ENCODE results near the gene PLD3. TPM values are rescaled to one million over a fixed set of nuclear protein-coding genes. Genes with fewer than 3 reads are reported as not detected.
"Not testable (repeated sequence)": the region's sequence is repeated elsewhere in the genome, so short reads cannot be mapped to it uniquely, and the experiment has no call there.

Gene PLD3
- total and polyA plus RNA-seq, 2 donors from 2014 or later: 175 to 207 TPM

GRCh38 chr19:40323705-40324104 is 24.8 kb upstream of the PLD3 start:
- peaks cover 3 to 37% (median 32%) of the 10 kb centered on the region in 3 donors for H3K36me3 ChIP-seq (ENCODE audit: control insufficient read depth in 2 of 3, insufficient read depth in 3 of 3, low read length in 3 of 3)
- DNase-seq: peak in 1 of 5 donors; percentile 46

DNA sequence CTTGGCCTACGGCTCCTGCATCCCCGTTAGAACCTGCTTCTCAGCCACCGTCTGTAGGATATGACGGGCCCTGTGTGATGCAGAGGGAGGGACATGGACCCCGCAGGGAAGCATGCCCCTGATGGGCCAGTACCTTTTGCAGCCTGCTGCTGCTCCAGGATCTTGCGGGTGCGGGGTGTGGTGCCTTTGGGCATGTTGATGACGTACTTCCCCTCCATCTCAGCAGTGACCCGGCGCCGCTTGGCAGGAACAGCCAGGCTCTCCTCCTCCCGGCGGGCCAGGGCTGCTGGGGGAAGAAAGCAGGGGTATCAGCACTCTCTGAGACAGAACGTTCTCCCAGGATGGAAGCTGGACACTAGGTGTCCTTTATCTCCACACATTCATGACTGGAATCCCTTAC is 22.3 kb upstream of the PLD3 start:
- Histone ChIP-seq H3K36me3 (ENCODE audit: control insufficient read depth in 2 of 3, insufficient read depth in 3 of 3, low read length in 3 of 3) (peaks cover 4 to 49% (median 41%) of the 10 kb centered on the region in 3 donors), H3K9ac (ENCODE audit: low read length in 3 of 3) (no peak overlapping the region), H3K27me3 (ENCODE audit: control insufficient read depth, insufficient read depth, low read length) (no peaks in the 10 kb centered on the region), H3K4me1 (ENCODE audit: control insufficient read depth in 2 of 3, insufficient read depth in 2 of 3, low read depth in 1 of 3, low read length in 3 of 3) (no peaks in the 10 kb centered on the region), H3K27ac (ENCODE audit: low read depth in 2 of 2, low read length in 2 of 2) (no peak overlapping the region), H3K9me3 (ENCODE audit: control insufficient read depth in 2 of 3, insufficient read depth in 1 of 3, low read length in 3 of 3) (no peaks in the 10 kb centered on the region), H3K4me3 (ENCODE audit: low read length in 3 of 3) (no peak overlapping the region)
- DNase-seq (peak in 1 of 5 donors; percentile 59), FAIRE-seq (no peak)
- TF ChIP-seq CTCF (IDR thresholded peaks at IDR 0.05; ENCODE audit: borderline replicate concordance, extremely low read depth, insufficient read depth): no peak
- intact Hi-C loops (cut with DNase I): no loop called here

More at GRCh38 chr19:40323705-40324104, 24.8 kb upstream of the PLD3 start:
- H3K9me3 ChIP-seq (ENCODE audit: control insufficient read depth in 2 of 3, insufficient read depth in 1 of 3, low read length in 3 of 3): no peaks in the 10 kb centered on the region
- intact Hi-C loops (cut with DNase I): no loop called here
- no peak overlapping the region for H3K4me3 ChIP-seq (ENCODE audit: low read length in 3 of 3)
- no peak overlapping the region for H3K27ac ChIP-seq (ENCODE audit: low read depth in 2 of 2, low read length in 2 of 2)
- FAIRE-seq: no peak
- no peak overlapping the region for H3K9ac ChIP-seq (ENCODE audit: low read length in 3 of 3)
- TF ChIP-seq CTCF (IDR thresholded peaks at IDR 0.05; ENCODE audit: borderline replicate concordance, extremely low read depth, insufficient read depth): no peak
- no peaks in the 10 kb centered on the region for H3K27me3 ChIP-seq (ENCODE audit: control insufficient read depth, insufficient read depth, low read length)
- H3K4me1 ChIP-seq (ENCODE audit: control insufficient read depth in 2 of 3, insufficient read depth in 2 of 3, low read depth in 1 of 3, low read length in 3 of 3): no peaks in the 10 kb centered on the region

GRCh38 chr19:40331052-40331451 is 17.4 kb upstream of the PLD3 start:
- H3K4me1 ChIP-seq (ENCODE audit: control insufficient read depth in 2 of 3, insufficient read depth in 2 of 3, low read depth in 1 of 3, low read length in 3 of 3): no peaks in the 10 kb centered on the region
- no peak overlapping the region for H3K4me3 ChIP-seq (ENCODE audit: low read length in 3 of 3)
- no peaks in the 10 kb centered on the region for H3K9me3 ChIP-seq (ENCODE audit: control insufficient read depth in 2 of 3, insufficient read depth in 1 of 3, low read length in 3 of 3)
- intact Hi-C loops (cut with DNase I): no loop called here
- H3K9ac ChIP-seq (ENCODE audit: low read length in 3 of 3): no peak overlapping the region
- TF ChIP-seq CTCF (IDR thresholded peaks at IDR 0.05; ENCODE audit: borderline replicate concordance, extremely low read depth, insufficient read depth): no peak
- H3K27ac ChIP-seq (ENCODE audit: low read depth in 2 of 2, low read length in 2 of 2): no peak overlapping the region
- FAIRE-seq (no peak), DNase-seq (peak in 1 of 5 donors; percentile 6)
- H3K36me3 ChIP-seq (ENCODE audit: control insufficient read depth in 2 of 3, insufficient read depth in 3 of 3, low read length in 3 of 3): peaks cover 2 to 32% (median 26%) of the 10 kb centered on the region in 3 donors
- no peaks in the 10 kb centered on the region for H3K27me3 ChIP-seq (ENCODE audit: control insufficient read depth, insufficient read depth, low read length)

DNA sequence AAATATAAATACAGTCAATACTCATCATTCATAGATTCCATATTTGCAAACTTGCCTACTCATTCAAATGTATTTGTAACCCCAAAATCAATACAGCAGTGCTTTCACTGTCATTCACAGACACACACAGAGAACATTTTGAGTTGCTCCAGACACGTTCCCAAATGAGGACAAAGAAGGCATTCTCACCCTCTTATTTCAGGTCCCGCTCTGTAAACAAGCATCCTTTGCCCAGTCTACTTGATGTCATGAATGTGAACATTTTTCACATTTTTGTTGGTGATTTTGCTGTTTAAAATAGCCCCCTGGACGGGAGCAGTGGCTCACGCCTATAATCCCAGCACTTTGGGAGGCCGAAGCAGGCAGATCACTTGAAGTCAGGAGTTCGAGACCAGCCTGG is 15.8 kb upstream of the PLD3 start:
- H3K36me3 ChIP-seq (ENCODE audit: control insufficient read depth in 2 of 3, insufficient read depth in 3 of 3, low read length in 3 of 3): peaks cover 2 to 30% (median 24%) of the 10 kb centered on the region in 3 donors
- no peaks in the 10 kb centered on the region for H3K9me3 ChIP-seq (ENCODE audit: control insufficient read depth in 2 of 3, insufficient read depth in 1 of 3, low read length in 3 of 3)

GRCh38 chr19:40333083-40333482 is 15.4 kb upstream of the PLD3 start:
- H3K27ac ChIP-seq (ENCODE audit: low read depth in 2 of 2, low read length in 2 of 2); FAIRE-seq; H3K4me1 ChIP-seq (ENCODE audit: control insufficient read depth in 2 of 3, insufficient read depth in 2 of 3, low read depth in 1 of 3, low read length in 3 of 3); intact Hi-C loops (cut with DNase I); H3K27me3 ChIP-seq (ENCODE audit: control insufficient read depth, insufficient read depth, low read length); H3K4me3 ChIP-seq (ENCODE audit: low read length in 3 of 3); H3K9ac ChIP-seq (ENCODE audit: low read length in 3 of 3); H3K9me3 ChIP-seq (ENCODE audit: control insufficient read depth in 2 of 3, insufficient read depth in 1 of 3, low read length in 3 of 3): not testable (repeated sequence)
- DNase-seq: peak in 1 of 5 donors; percentile 2
- peaks cover 2 to 26% (median 22%) of the 10 kb centered on the region in 3 donors for H3K36me3 ChIP-seq (ENCODE audit: control insufficient read depth in 2 of 3, insufficient read depth in 3 of 3, low read length in 3 of 3)

More for the DNA sequence above, 15.8 kb upstream of the PLD3 start:
- Histone ChIP-seq H3K9ac (ENCODE audit: low read length in 3 of 3) (no peak overlapping the region), H3K27me3 (ENCODE audit: control insufficient read depth, insufficient read depth, low read length) (no peaks in the 10 kb centered on the region), H3K27ac (ENCODE audit: low read depth in 2 of 2, low read length in 2 of 2) (no peak overlapping the region), H3K4me1 (ENCODE audit: control insufficient read depth in 2 of 3, insufficient read depth in 2 of 3, low read depth in 1 of 3, low read length in 3 of 3) (no peaks in the 10 kb centered on the region), H3K4me3 (ENCODE audit: low read length in 3 of 3) (no peak overlapping the region)
- intact Hi-C loops (cut with DNase I): no loop called here
- no peak for TF ChIP-seq CTCF (IDR thresholded peaks at IDR 0.05; ENCODE audit: borderline replicate concordance, extremely low read depth, insufficient read depth)
- no peak for FAIRE-seq
- DNase-seq: no peak
